HepG2 (cell line): Measurements from ENCODE around the gene SLC4A8. TPM values are rescaled to one million over a fixed set of nuclear protein-coding genes. Genes with fewer than 3 reads are reported as not detected.

ENCODE experiments used
- ATAC-seq: fragments of 200-7000 bp; cut with Tn5 transposase; 3 replicates; pipeline ENCODE4 v1.9.1; 2020; ENCODE audit warnings: mild to moderate bottlenecking, moderate library complexity
- BruUV-seq: library from RNA; stranded (reverse); fragments of 400-500 nt; replicated peaks from 2 replicates; lab custom pipeline; 2021; lab: Mats Ljungman, UMichigan
- CTCF ChIA-PET: fragments of 300-600 bp; formaldehyde crosslinking; extraction: SDS; loops from one replicate; lab custom pipeline; 2021; ENCODE audit warnings: low total read pairs, inconsistent platforms, low intra/inter-chr PET ratio; lab: Yijun Ruan, JAX
- POLR2A ChIA-PET: fragments of 350-600 bp; sonication (Branson Sonifier 250); formaldehyde crosslinking; loops from one replicate; lab custom pipeline; 2020; ENCODE audit warnings: antibody characterized with exemption, inconsistent platforms; lab: Yijun Ruan, JAX
- DNase-seq: peaks from one replicate; pipeline ENCODE4 v3.0.0-alpha.2; 2015; ENCODE audit warnings: low spot score
- FAIRE-seq: peaks from 3 replicates; lab custom pipeline; 2011; peaks lifted over from hg19 to GRCh38; lab: Jason Lieb, UNC
- H2AFZ ChIP-seq: one replicate; pipeline ENCODE4 v1.6.1; 2011; ENCODE audit warnings: low read length, inconsistent platforms
- H3K27ac ChIP-seq: fragments of 300-600 bp; 3 replicates; pipeline ENCODE4 v1.8.0; 2011; ENCODE audit warnings: mixed run types, mild to moderate bottlenecking, mixed read lengths, low read length, inconsistent platforms; ENCODE audit not compliant: insufficient read depth; ENCODE audit errors: extremely low read length
- H3K27me3 ChIP-seq, 2 experiments: fragments of 200-600 bp in 1 of 2; 2 replicates in 1 of 2; 3 replicates in 1 of 2; pipeline versions ENCODE4 v1.6.0 to v1.8.0; 2011; ENCODE audit warnings: low read length in 2 of 2, mild to moderate bottlenecking in 2 of 2, moderate library complexity in 2 of 2, inconsistent platforms in 1 of 2; ENCODE audit not compliant: insufficient read depth in 2 of 2, control insufficient read depth in 1 of 2
- H3K36me3 ChIP-seq, 2 experiments: fragments of 200-600 bp in 1 of 2; replicated peaks in 1 of 2; 2 replicates in 1 of 2; 3 replicates in 1 of 2; pipeline versions ENCODE4 v1.5.1 to v1.8.0; 2011; ENCODE audit warnings: low read length in 2 of 2, inconsistent platforms in 1 of 2; ENCODE audit not compliant: insufficient read depth in 2 of 2, control insufficient read depth in 1 of 2
- H3K4me1 ChIP-seq: 2 replicates; pipeline ENCODE4 v1.5.1; 2012; ENCODE audit warnings: low read length, inconsistent platforms; ENCODE audit not compliant: insufficient read depth
- H3K4me2 ChIP-seq: 2 replicates; pipeline ENCODE4 v1.6.0; 2011; ENCODE audit warnings: low read depth, low read length, inconsistent platforms
- H3K4me3 ChIP-seq, 3 experiments: fragments of 200-600 bp in 1 of 3; sonication (generic), shearing (Covaris generic) in 1 of 3; replicated peaks in 1 of 3; 2 replicates each; pipeline ENCODE4 v1.5.1; 2011 to 2016; ENCODE audit warnings: low read length in 3 of 3, inconsistent platforms in 2 of 3, low read depth in 2 of 3, mild to moderate bottlenecking in 2 of 3, control low read depth in 1 of 3, mixed read lengths in 1 of 3; ENCODE audit not compliant: insufficient read depth in 1 of 3
- H3K79me2 ChIP-seq: one replicate; pipeline ENCODE4 v1.6.1; 2011; ENCODE audit warnings: low read length, inconsistent platforms; ENCODE audit not compliant: insufficient read depth
- H3K9ac ChIP-seq: 2 replicates; pipeline ENCODE4 v1.6.0; 2011; ENCODE audit warnings: mild to moderate bottlenecking, low read depth, low read length, inconsistent platforms; ENCODE audit not compliant: insufficient read depth
- H3K9me3 ChIP-seq: 2 replicates; pipeline ENCODE4 v1.5.1; 2012; ENCODE audit warnings: mild to moderate bottlenecking, low read length
- H4K20me1 ChIP-seq: 2 replicates; pipeline ENCODE4 v1.6.0; 2011; ENCODE audit warnings: inconsistent platforms, mild to moderate bottlenecking, low read length, moderate library complexity; ENCODE audit not compliant: insufficient read depth
- ATF7-NPFF ChIP-seq: sonication (generic); formaldehyde crosslinking; IDR thresholded peaks from 2 replicates; pipeline ENCODE4 v1.8.1; 2023; ENCODE audit warnings: mild to moderate bottlenecking, low read depth, missing genetic modification reagents, moderate library complexity
- CAMTA2 ChIP-seq: sonication (generic); formaldehyde crosslinking; IDR thresholded peaks from 2 replicates; pipeline ENCODE4 v1.4.0; 2020; ENCODE audit warnings: mild to moderate bottlenecking, missing genetic modification reagents, borderline replicate concordance
- HBP1 ChIP-seq: IDR thresholded peaks from 2 replicates; pipeline ENCODE4 v1.6.1; 2016; ENCODE audit warnings: low read depth, control low read depth
- HCFC1 ChIP-seq: fragments of 150-350 bp; IDR thresholded peaks from 2 replicates; pipeline ENCODE4 v1.6.1; 2014; ENCODE audit warnings: low read depth, low read length
- HOXA7 ChIP-seq: sonication (generic); formaldehyde crosslinking; IDR thresholded peaks from 2 replicates; pipeline ENCODE4 v1.8.1; 2022; ENCODE audit warnings: mild to moderate bottlenecking, missing genetic modification reagents, moderate library complexity
- NR3C1 ChIP-seq: sonication (generic); formaldehyde crosslinking; IDR thresholded peaks from 2 replicates; pipeline ENCODE4 v1.4.0; 2020; ENCODE audit warnings: missing genetic modification reagents
- POLR2A ChIP-seq, 2 experiments: IDR thresholded peaks; 2 replicates each; pipeline ENCODE4 v1.6.1; 2011; ENCODE audit warnings: low read depth in 2 of 2, low read length in 2 of 2, mild to moderate bottlenecking in 1 of 2, moderate library complexity in 1 of 2; ENCODE audit not compliant: insufficient read depth in 1 of 2
- TBX2 ChIP-seq: sonication (generic); formaldehyde crosslinking; IDR thresholded peaks from 2 replicates; pipeline ENCODE4 v1.5.0; 2020; ENCODE audit warnings: missing genetic modification reagents, mild to moderate bottlenecking, borderline replicate concordance
- TOPORS ChIP-seq: sonication (generic); formaldehyde crosslinking; IDR thresholded peaks from 2 replicates; pipeline ENCODE4 v1.8.0; 2023; ENCODE audit warnings: mild to moderate bottlenecking, missing genetic modification reagents
- UBTF ChIP-seq: sonication (generic); formaldehyde crosslinking; IDR thresholded peaks from 2 replicates; pipeline ENCODE4 v1.4.0; 2020; ENCODE audit warnings: mild to moderate bottlenecking, missing genetic modification reagents
- WGBS: methylation state at CpG from one replicate; pipeline ENCODE4 v1.1.6; 2017; ENCODE audit warnings: low lambda C conversion rate; 5-methylcytosine and 5-hydroxymethylcytosine counted together
- in situ Hi-C: cut with HindIII; loops from 2 replicates; pipeline ENCODE4 v1.10.0; 2017; ENCODE audit warnings: low pct_unique_long_range_greater_than_20kb; ENCODE audit not compliant: extremely low pct_ligation_motif_present
- intact Hi-C: fragments of 100-400 bp; cut with micrococcal nuclease; formaldehyde crosslinking; loops from one replicate; pipeline ENCODE4 v1.10.0; 2022; ENCODE audit not compliant: unreplicated experiment
- polyA plus RNA-seq, 8 experiments: library from polyadenylated mRNA; depleted of rRNA in 3 of 8; stranded (reverse) in 7 of 8; unstranded in 1 of 8; fragments of >200 nt; fragmentation: Illumina TruSeq in 4 of 8; extraction: Trizol in 4 of 8; gene quantifications; 2 replicates each; pipeline versions ENCODE4 v1.2.1 to v1.2.3, GENCODE V29; 2011 to 2016; ENCODE audit warnings: low read depth in 4 of 8, missing spikeins in 1 of 8, mixed read lengths in 1 of 8; ENCODE audit not compliant: insufficient read depth in 1 of 8
- total RNA-seq, 5 experiments: library from RNA; depleted of rRNA; stranded (reverse); fragments of >200 nt; fragmentation: Illumina TruSeq; extraction: Trizol; gene quantifications; 2 replicates each; pipeline ENCODE4 v1.2.3, GENCODE V29; 2016; ENCODE audit warnings: low read depth in 1 of 5

Gene SLC4A8
- total and polyA plus RNA-seq, 2 of the 13 experiments (the other 11 are each of a cell fraction or from before 2014, with no cell fraction given), result under 0.01 to 0.07 TPM

GRCh38 chr12:51417826-51418225 lies 6.8 kb upstream of the SLC4A8 start:
- no peak overlapping the region for H3K9ac ChIP-seq
- BruUV-seq, result no TSS peak
- WGBS, result 30% methylated on average over 4 of the region's 4 CpGs
- no peaks in the 10 kb centered on the region for H3K36me3 ChIP-seq
- H4K20me1 ChIP-seq, result no peaks in the 10 kb centered on the region
- in situ Hi-C loops (no loop called here), intact Hi-C loops (no loop called here)
- FAIRE-seq (no peak), ATAC-seq (no peak), DNase-seq (no peak)
- H3K79me2 ChIP-seq, result no peaks in the 10 kb centered on the region
- H3K27ac ChIP-seq, result no peak overlapping the region
- no peaks in the 10 kb centered on the region for H3K4me1 ChIP-seq
- no peak overlapping the region for H3K4me3 ChIP-seq
- no peak for TF ChIP-seq HBP1 (CRISPR knock-in tag)
- TF ChIP-seq CAMTA2 (CRISPR knock-in tag), result no peak
- ChIA-PET CTCF (no interaction called here), POLR2A (no interaction called here)
- H2AFZ ChIP-seq, result no peak overlapping the region
- no peaks in the 10 kb centered on the region for H3K27me3 ChIP-seq
- H3K9me3 ChIP-seq, result no peaks in the 10 kb centered on the region
- no peak overlapping the region for H3K4me2 ChIP-seq

- in situ Hi-C loops, result loop anchor here (5.0 kb wide), 3 partner anchors 108 to 398 kb away; no protein-coding TSS in a partner anchor
Observed at GRCh38 chr12:51419425-51420193, 5.0 kb upstream of the SLC4A8 start.

More at GRCh38 chr12:51419425-51420193, 5.0 kb upstream of the SLC4A8 start:
- TF ChIP-seq TBX2 (CRISPR knock-in tag) (no peak), TOPORS (CRISPR knock-in tag) (no peak), ATF7-NPFF (CRISPR knock-in tag) (no peak), UBTF (CRISPR knock-in tag) (no peak), HCFC1 (no peak), HOXA7 (CRISPR knock-in tag) (no peak), POLR2A (IDR thresholded peaks at IDR 0.05; ENCODE audit: insufficient read depth in 1 of 2, low read depth in 2 of 2, low read length in 2 of 2) (no peak), NR3C1 (CRISPR knock-in tag) (no peak)
- TF ChIP-seq, all 625 proteins: peak for 0
- H3K79me2 ChIP-seq, result no peaks in the 10 kb centered on the region
- H3K4me3 ChIP-seq, result no peak overlapping the region
- no peaks in the 10 kb centered on the region for H3K9me3 ChIP-seq
- H3K27ac ChIP-seq, result no peak overlapping the region
- WGBS, result 8% methylated on average over 11 of the region's 11 CpGs
- H3K4me1 ChIP-seq, result no peaks in the 10 kb centered on the region
- ChIA-PET CTCF (no interaction called here), POLR2A (no interaction called here)
- no peak overlapping the region for H3K9ac ChIP-seq
- no peaks in the 10 kb centered on the region for H3K27me3 ChIP-seq
- H2AFZ ChIP-seq, result no peak overlapping the region
- DNase-seq (no peak), ATAC-seq (no peak), FAIRE-seq (no peak)
- no TSS peak for BruUV-seq
- no peaks in the 10 kb centered on the region for H4K20me1 ChIP-seq
- H3K4me2 ChIP-seq, result no peak overlapping the region
- intact Hi-C loops, result loop anchor here (5.0 kb wide), 1 partner anchor 393 kb away; a partner anchor contains a TSS
- no peaks in the 10 kb centered on the region for H3K36me3 ChIP-seq
